Measurements from ENCODE around the gene PRDM16. TPM values are rescaled to one million over a fixed set of nuclear protein-coding genes. Genes with fewer than 3 reads are reported as not detected.

PRDM16 gene
- total and polyA plus RNA-seq, 2 donors (not counting 1 experiment from before 2014, with no cell fraction given): 0.03 to 0.12 TPM

DNA sequence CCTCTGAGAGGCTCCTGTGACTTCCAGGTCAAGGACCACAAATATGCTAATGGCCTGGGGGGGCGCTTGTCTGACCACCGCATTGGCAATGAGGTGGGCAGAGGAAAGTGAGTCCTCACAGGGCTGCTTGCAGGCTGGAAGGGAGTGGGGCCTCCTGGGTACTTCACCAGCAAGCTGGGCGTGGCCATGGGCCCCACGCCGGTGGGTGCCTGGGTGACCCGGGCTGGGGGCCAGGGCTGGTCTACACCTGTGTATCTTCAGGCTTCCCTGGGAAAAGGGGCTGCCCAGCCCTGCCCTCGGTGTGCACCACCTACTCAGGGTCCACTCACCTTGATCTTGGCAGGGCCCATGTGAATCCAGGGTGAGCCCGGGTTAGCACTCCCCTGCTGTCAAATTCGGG is 167.4 kb downstream of the PRDM16 start:
- Histone ChIP-seq H3K36me3 (replicated peaks in 1 of 2; ENCODE audit: control extremely low read depth in 1 of 2, control insufficient read depth in 1 of 2, extremely low read depth in 1 of 2, insufficient read depth in 2 of 2, low read length in 1 of 2) (no peaks in the 10 kb centered on the region), H3K9me3 (ENCODE audit: control extremely low read depth in 1 of 3, control insufficient read depth in 2 of 3, insufficient read depth in 1 of 3, low read length in 2 of 3) (peaks cover 0 to 5% (median 0%) of the 10 kb centered on the region in 3 donors), H4K20me1 (ENCODE audit: control insufficient read depth, insufficient read depth, low read length, poor library complexity, severe bottlenecking) (no peaks in the 10 kb centered on the region), H3K9ac (ENCODE audit: low read length) (no peak overlapping the region), H3K27me3 (replicated peaks in 1 of 4; ENCODE audit: control extremely low read depth in 1 of 4, control insufficient read depth in 3 of 4, insufficient read depth in 4 of 4, low read length in 3 of 4) (no peaks in the 10 kb centered on the region), H2AFZ (ENCODE audit: insufficient read depth, low read depth, low read length, poor library complexity, severe bottlenecking) (no peak overlapping the region), H3K4me2 (replicated peaks; ENCODE audit: low read depth, low read length, poor library complexity, severe bottlenecking) (no peak overlapping the region), H3K4me3 (ENCODE audit: control extremely low read depth in 1 of 5, extremely low read depth in 1 of 5, insufficient read depth in 1 of 5, low read depth in 2 of 5, low read length in 4 of 5) (no peak overlapping the region), H3K79me2 (ENCODE audit: control insufficient read depth, insufficient read depth, low read length) (no peaks in the 10 kb centered on the region), H3K27ac (ENCODE audit: low read length in 2 of 2) (no peak overlapping the region), H3K4me1 (ENCODE audit: control insufficient read depth in 2 of 2, insufficient read depth in 2 of 2, low read length in 2 of 2) (no peaks in the 10 kb centered on the region)
- 76% methylated on average over 8 of the region's 9 CpGs for WGBS (ENCODE audit: insufficient coverage)
- DNase-seq (no peak), ATAC-seq (ENCODE audit: low read depth) (no peak)
- Mint-ChIP-seq H3K4me3 (no peak overlapping the region), H3K27ac (no peak overlapping the region), H3K9me3 (ENCODE audit: insufficient read depth) (no peaks in the 10 kb centered on the region), H3K27me3 (no peaks in the 10 kb centered on the region), H3K4me1 (no peaks in the 10 kb centered on the region)
- TF ChIP-seq EZH2 (IDR thresholded peaks at IDR 0.05; ENCODE audit: borderline replicate concordance, insufficient read depth, low read depth, low read length, poor library complexity, severe bottlenecking): no peak
- TF ChIP-seq CTCF (IDR thresholded peaks at IDR 0.05): no peak
- CTCF ChIA-PET: no interaction called here
- POLR2A ChIA-PET: no interaction called here
- intact Hi-C loops (cut with micrococcal nuclease): no loop called here

GRCh38 chr1:3236955-3237354 is 168.0 kb downstream of the PRDM16 start:
- Histone ChIP-seq H3K4me3 (ENCODE audit: control extremely low read depth in 1 of 5, extremely low read depth in 1 of 5, insufficient read depth in 1 of 5, low read depth in 2 of 5, low read length in 4 of 5) (no peak overlapping the region), H3K79me2 (ENCODE audit: control insufficient read depth, insufficient read depth, low read length) (no peaks in the 10 kb centered on the region), H3K9ac (ENCODE audit: low read length) (no peak overlapping the region), H3K9me3 (ENCODE audit: control extremely low read depth in 1 of 3, control insufficient read depth in 2 of 3, insufficient read depth in 1 of 3, low read length in 2 of 3) (peaks cover 0 to 6% (median 0%) of the 10 kb centered on the region in 3 donors), H3K27me3 (replicated peaks in 1 of 4; ENCODE audit: control extremely low read depth in 1 of 4, control insufficient read depth in 3 of 4, insufficient read depth in 4 of 4, low read length in 3 of 4) (no peaks in the 10 kb centered on the region), H3K4me2 (replicated peaks; ENCODE audit: low read depth, low read length, poor library complexity, severe bottlenecking) (no peak overlapping the region), H4K20me1 (ENCODE audit: control insufficient read depth, insufficient read depth, low read length, poor library complexity, severe bottlenecking) (no peaks in the 10 kb centered on the region), H3K36me3 (replicated peaks in 1 of 2; ENCODE audit: control extremely low read depth in 1 of 2, control insufficient read depth in 1 of 2, extremely low read depth in 1 of 2, insufficient read depth in 2 of 2, low read length in 1 of 2) (no peaks in the 10 kb centered on the region), H3K4me1 (ENCODE audit: control insufficient read depth in 2 of 2, insufficient read depth in 2 of 2, low read length in 2 of 2) (no peaks in the 10 kb centered on the region), H2AFZ (ENCODE audit: insufficient read depth, low read depth, low read length, poor library complexity, severe bottlenecking) (no peak overlapping the region), H3K27ac (ENCODE audit: low read length in 2 of 2) (no peak overlapping the region)
- Mint-ChIP-seq H3K27ac (no peak overlapping the region), H3K4me1 (no peaks in the 10 kb centered on the region), H3K9me3 (ENCODE audit: insufficient read depth) (no peaks in the 10 kb centered on the region), H3K27me3 (no peaks in the 10 kb centered on the region), H3K4me3 (no peak overlapping the region)
- POLR2A ChIA-PET: no interaction called here
- intact Hi-C loops (cut with micrococcal nuclease): no loop called here
- WGBS (ENCODE audit: insufficient coverage): 68% methylated on average over 3 of the region's 7 CpGs
- CTCF ChIA-PET: no interaction called here
- ATAC-seq (ENCODE audit: low read depth): no peak
- no peak for TF ChIP-seq EZH2 (IDR thresholded peaks at IDR 0.05; ENCODE audit: borderline replicate concordance, insufficient read depth, low read depth, low read length, poor library complexity, severe bottlenecking)
- TF ChIP-seq CTCF (IDR thresholded peaks at IDR 0.05): no peak
- DNase-seq: no peak
